A673 (cell line): Measurements from ENCODE around the gene BRD7. TPM values are rescaled to one million over a fixed set of nuclear protein-coding genes. Genes with fewer than 3 reads are reported as not detected.

Experiments used
- BruUV-seq: library from RNA; stranded (reverse); fragments of 400-500 nt; replicated peaks from 2 replicates; lab custom pipeline; 2021; lab: Mats Ljungman, UMichigan
- CTCF ChIA-PET: fragments of 300-600 bp; sonication (Branson Sonifier 250); formaldehyde crosslinking; loops from one replicate; lab custom pipeline; 2022; ENCODE audit warnings: antibody characterized with exemption; lab: Charles Lee
- POLR2A ChIA-PET: fragments of 300-600 bp; sonication (Branson Sonifier 250); formaldehyde crosslinking; loops from one replicate; lab custom pipeline; 2022; ENCODE audit warnings: antibody characterized with exemption; ENCODE audit not compliant: low non-redundant PET; lab: Charles Lee
- DNase-seq: peaks from one replicate; pipeline ENCODE4 v3.0.0-alpha.2; 2015; ENCODE audit warnings: low spot score
- H3K27ac ChIP-seq: fragments of 200-600 bp; sonication (generic); 2 replicates; pipeline ENCODE4 v1.5.1; 2016; ENCODE audit warnings: mixed run types, low read depth, mild to moderate bottlenecking, mixed read lengths, antibody characterized with exemption, low read length; ENCODE audit not compliant: poor library complexity, severe bottlenecking
- H3K27me3 ChIP-seq: fragments of 200-600 bp; sonication (generic); replicated peaks from 2 replicates; pipeline ENCODE4 v1.6.1; 2017; ENCODE audit warnings: mixed run types, low read depth, mild to moderate bottlenecking, mixed read lengths, antibody characterized with exemption, low read length; ENCODE audit not compliant: insufficient read depth, poor library complexity
- H3K36me3 ChIP-seq: fragments of 200-600 bp; sonication (generic); 2 replicates; pipeline ENCODE4 v1.6.1; 2016; ENCODE audit warnings: mixed run types, mild to moderate bottlenecking, mixed read lengths, antibody characterized with exemption, low read length; ENCODE audit not compliant: insufficient read depth, poor library complexity, severe bottlenecking
- H3K4me1 ChIP-seq: fragments of 200-600 bp; sonication (generic); 2 replicates; pipeline ENCODE4 v1.6.1; 2017; ENCODE audit warnings: mixed run types, mild to moderate bottlenecking, mixed read lengths, antibody characterized with exemption, low read length; ENCODE audit not compliant: insufficient read depth, poor library complexity, severe bottlenecking
- H3K4me3 ChIP-seq: fragments of 200-600 bp; sonication (generic); 2 replicates; pipeline ENCODE4 v1.5.1; 2016; ENCODE audit warnings: low read depth, mixed run types, mild to moderate bottlenecking, mixed read lengths, low read length; ENCODE audit not compliant: poor library complexity, severe bottlenecking
- H3K9me3 ChIP-seq: fragments of 200-600 bp; sonication (generic); 2 replicates; pipeline ENCODE4 v1.6.1; 2016; ENCODE audit warnings: mixed run types, low read depth, mild to moderate bottlenecking, mixed read lengths, antibody characterized with exemption, low read length; ENCODE audit not compliant: poor library complexity, severe bottlenecking
- EZH2 ChIP-seq: fragments of 200-600 bp; sonication (generic); IDR thresholded peaks from 2 replicates; pipeline ENCODE4 v1.6.1; 2017; ENCODE audit warnings: borderline replicate concordance, low read depth, mild to moderate bottlenecking, mixed read lengths, antibody characterized with exemption, low read length; ENCODE audit not compliant: poor library complexity, severe bottlenecking
- intact Hi-C: fragments of 100-400 bp; cut with micrococcal nuclease; formaldehyde crosslinking; loops from one replicate; pipeline ENCODE4 v1.10.0; 2022; ENCODE audit not compliant: unreplicated experiment
- total RNA-seq: library from RNA; stranded (reverse); gene quantifications from 2 replicates; pipeline ENCODE4 v1.2.3, GENCODE V29; 2021
- TF ChIP-seq, protein P1 (sequence below): fragments of 300-800, 200-600 bp; sonication (generic); conservative IDR thresholded peaks from 2 replicates; pipeline ENCODE4 v1.5.1; 2017; ENCODE audit warnings: low read depth, mild to moderate bottlenecking, antibody characterized with exemption, low read length, moderate library complexity, mixed read lengths

Gene BRD7
- total RNA-seq, 1 experiment from 2014 or later = 93.0 TPM

DNA sequence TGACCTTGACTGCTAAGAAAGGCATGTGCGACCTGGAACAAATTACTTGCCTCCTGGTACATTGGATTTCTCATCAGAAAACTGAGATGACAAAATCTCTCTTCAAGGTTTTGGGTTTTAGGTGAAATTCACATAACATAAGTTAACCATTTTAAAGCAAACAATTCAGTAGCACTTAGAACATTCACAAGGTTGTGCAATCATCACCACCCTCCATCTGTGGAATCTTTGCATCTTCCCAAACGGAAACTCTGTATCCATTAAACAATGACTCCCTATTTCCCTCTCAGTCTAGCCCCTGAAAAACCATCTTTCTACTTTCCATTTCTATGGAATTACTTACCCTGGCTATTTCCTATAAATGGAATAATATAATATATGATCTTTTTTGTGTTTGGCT is 42.2 kb upstream of the BRD7 start:
- intact Hi-C loops = no loop called here
- ChIA-PET CTCF (no interaction called here), POLR2A (no interaction called here)
- H3K27ac ChIP-seq = no peak overlapping the region
- BruUV-seq = no TSS peak
- H3K4me1 ChIP-seq = no peaks in the 10 kb centered on the region
- no peak for DNase-seq
- peaks cover 4% of the 10 kb centered on the region for H3K9me3 ChIP-seq
- H3K36me3 ChIP-seq = no peaks in the 10 kb centered on the region
- no peak overlapping the region for H3K4me3 ChIP-seq
- TF ChIP-seq, protein P1, sequence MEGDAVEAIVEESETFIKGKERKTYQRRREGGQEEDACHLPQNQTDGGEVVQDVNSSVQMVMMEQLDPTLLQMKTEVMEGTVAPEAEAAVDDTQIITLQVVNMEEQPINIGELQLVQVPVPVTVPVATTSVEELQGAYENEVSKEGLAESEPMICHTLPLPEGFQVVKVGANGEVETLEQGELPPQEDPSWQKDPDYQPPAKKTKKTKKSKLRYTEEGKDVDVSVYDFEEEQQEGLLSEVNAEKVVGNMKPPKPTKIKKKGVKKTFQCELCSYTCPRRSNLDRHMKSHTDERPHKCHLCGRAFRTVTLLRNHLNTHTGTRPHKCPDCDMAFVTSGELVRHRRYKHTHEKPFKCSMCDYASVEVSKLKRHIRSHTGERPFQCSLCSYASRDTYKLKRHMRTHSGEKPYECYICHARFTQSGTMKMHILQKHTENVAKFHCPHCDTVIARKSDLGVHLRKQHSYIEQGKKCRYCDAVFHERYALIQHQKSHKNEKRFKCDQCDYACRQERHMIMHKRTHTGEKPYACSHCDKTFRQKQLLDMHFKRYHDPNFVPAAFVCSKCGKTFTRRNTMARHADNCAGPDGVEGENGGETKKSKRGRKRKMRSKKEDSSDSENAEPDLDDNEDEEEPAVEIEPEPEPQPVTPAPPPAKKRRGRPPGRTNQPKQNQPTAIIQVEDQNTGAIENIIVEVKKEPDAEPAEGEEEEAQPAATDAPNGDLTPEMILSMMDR = no peak
- no peak for TF ChIP-seq EZH2
- H3K27me3 ChIP-seq = no peaks in the 10 kb centered on the region

DNA sequence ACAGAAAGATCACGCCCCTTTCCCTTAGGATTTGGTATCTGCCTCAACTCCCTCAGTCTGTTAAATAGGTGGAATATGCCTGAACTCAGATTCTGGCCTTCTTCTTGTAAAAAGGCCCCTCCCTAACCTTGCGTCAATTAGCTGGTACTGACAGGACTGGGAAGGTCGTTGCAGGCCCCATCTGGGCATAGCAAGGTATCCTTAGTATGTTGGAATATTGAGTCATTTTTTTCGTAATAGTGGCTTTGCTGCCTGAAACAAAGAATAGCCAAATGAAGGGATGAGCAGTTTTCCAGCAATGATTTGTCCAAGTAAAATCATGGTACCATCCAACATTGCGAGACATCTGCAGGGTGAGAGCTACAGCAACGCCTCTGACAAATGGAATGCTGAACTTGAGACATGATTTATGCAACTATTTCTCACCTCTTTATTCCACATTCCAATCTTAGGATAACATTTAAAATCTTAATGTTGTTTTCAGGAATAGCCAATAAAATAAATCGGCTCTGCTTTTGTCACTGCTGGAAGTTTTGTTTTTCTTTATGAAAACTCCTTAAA is 39.3 kb upstream of the BRD7 start:
- no peaks in the 10 kb centered on the region for H3K36me3 ChIP-seq
- H3K4me3 ChIP-seq = no peak overlapping the region
- no peaks in the 10 kb centered on the region for H3K27me3 ChIP-seq
- TF ChIP-seq EZH2 = no peak
- TF ChIP-seq, protein P1 = no peak
- POLR2A ChIA-PET = no interaction called here
- DNase-seq = no peak
- H3K4me1 ChIP-seq = no peaks in the 10 kb centered on the region
- no peak overlapping the region for H3K27ac ChIP-seq
- CTCF ChIA-PET = no interaction called here
- intact Hi-C loops = no loop called here
- no peaks in the 10 kb centered on the region for H3K9me3 ChIP-seq
- BruUV-seq = no TSS peak

DNA sequence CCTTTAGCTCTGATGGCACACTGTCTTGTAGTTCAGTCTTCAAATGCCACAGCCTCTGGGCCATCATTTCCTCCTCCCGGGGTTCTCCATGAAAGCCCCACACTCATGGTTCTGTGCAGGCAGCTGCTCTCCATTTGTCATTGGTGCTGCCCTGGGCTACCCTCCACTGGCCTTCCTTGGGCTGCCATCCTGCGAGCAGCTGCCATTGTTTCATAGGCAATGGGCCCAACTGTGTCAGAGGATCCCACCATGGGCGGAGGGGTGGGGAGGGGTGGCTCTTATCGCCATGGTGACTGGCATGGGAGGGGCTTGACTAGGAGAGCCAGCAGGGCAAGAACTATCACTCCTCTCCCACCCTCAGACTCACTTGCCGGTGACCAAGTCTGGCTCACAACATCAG is 38.6 kb upstream of the BRD7 start:
- H3K27me3 ChIP-seq = no peaks in the 10 kb centered on the region
- no TSS peak for BruUV-seq
- ChIA-PET CTCF (no interaction called here), POLR2A (no interaction called here)
- no peak overlapping the region for H3K4me3 ChIP-seq
- no peaks in the 10 kb centered on the region for H3K9me3 ChIP-seq
- no peak for DNase-seq
- TF ChIP-seq, protein P1 = no peak
- H3K27ac ChIP-seq = no peak overlapping the region
- no peaks in the 10 kb centered on the region for H3K36me3 ChIP-seq
- no peaks in the 10 kb centered on the region for H3K4me1 ChIP-seq
- intact Hi-C loops = no loop called here
